GM12878 (cell line): ENCODE data around the gene LIFR.

Source experiments
- ATF3 ChIP-seq: IDR thresholded peaks from 2 replicates; pipeline ENCODE4 v1.6.1; 2011; ENCODE audit warnings: low read depth, mild to moderate bottlenecking, low read length, moderate library complexity, borderline replicate concordance; ENCODE audit errors: extremely low read depth
- LARP7 ChIP-seq: fragments of 450-650 bp; IDR thresholded peaks from 2 replicates; pipeline ENCODE4 v1.6.1; 2017; ENCODE audit warnings: mild to moderate bottlenecking
- TCF7 ChIP-seq: IDR thresholded peaks from 2 replicates; pipeline ENCODE4 v1.6.1; 2014; ENCODE audit warnings: antibody characterized with exemption, borderline replicate concordance

- TF ChIP-seq TCF7 (no peak), LARP7 (no peak), ATF3 (no peak)
These were observed 3.4 kb downstream of the LIFR start for GRCh38 chr5:38553001-38553521.
